Stomach (tissue), 9 donors: ENCODE data around the gene OR51L1. TPM values are rescaled to one million over a fixed set of nuclear protein-coding genes. Genes with fewer than 3 reads are reported as not detected.

Experiments used
- DNase-seq, 2 donors: peaks; one replicate each; pipeline versions ENCODE4 v3.0.0 to v3.0.0-alpha.2; 2013 to 2019
- H3K27ac ChIP-seq, 5 donors: fragments of 200-600 bp in 4 of 5; sonication (generic) in 4 of 5; one replicate each; pipeline ENCODE4 v1.5.1; 2013 to 2019; ENCODE audit warnings: mild to moderate bottlenecking in 1 of 5, moderate library complexity in 1 of 5
- H3K27me3 ChIP-seq, 3 donors: fragments of 200-600 bp; sonication (generic); one replicate each; pipeline ENCODE4 v1.5.1; 2017 to 2019; ENCODE audit warnings: mixed run types in 1 of 3
- H3K36me3 ChIP-seq, 4 donors: fragments of 200-600 bp; sonication (generic); 1 replicate in 3 of 4; 2 replicates in 1 of 4; pipeline ENCODE4 v1.5.1; 2016 to 2019
- H3K4me1 ChIP-seq, 4 donors: fragments of 200-600 bp; sonication (generic); one replicate each; pipeline ENCODE4 v1.5.1; 2016 to 2019
- H3K4me3 ChIP-seq, 4 donors: fragments of 200-600 bp; sonication (generic) in 3 of 4; one replicate each; pipeline ENCODE4 v1.5.1; 2016 to 2019; ENCODE audit warnings: mild to moderate bottlenecking in 1 of 4
- H3K9me3 ChIP-seq, 4 donors: fragments of 200-600 bp; sonication (generic); one replicate each; pipeline ENCODE4 v1.5.1; 2016 to 2019
- EP300 ChIP-seq: sonication (generic); formaldehyde crosslinking; IDR thresholded peaks from one replicate; pipeline ENCODE4 v1.6.1; 2017; ENCODE audit warnings: antibody characterized with exemption
- POLR2A ChIP-seq, 4 donors: fragments of 450-650 bp; IDR thresholded peaks; one replicate each; pipeline ENCODE4 v1.6.1; 2016; ENCODE audit warnings: antibody characterized with exemption in 4 of 4, control low read depth in 2 of 4, mild to moderate bottlenecking in 1 of 4, moderate library complexity in 1 of 4
- POLR2AphosphoS5 ChIP-seq, 3 donors: sonication (generic); formaldehyde crosslinking; IDR thresholded peaks; one replicate each; pipeline ENCODE4 v1.6.1; 2016; ENCODE audit warnings: antibody characterized with exemption in 3 of 3
- WGBS, 5 donors: extraction: QIAGEN DNeasy Blood & Tissue Kit in 3 of 5; methylation state at CpG; one replicate each; pipeline versions ENCODE4 v1.1.5 to v1.1.7; 2013 to 2018; 5-methylcytosine and 5-hydroxymethylcytosine counted together
- intact Hi-C: fragments of 100-400 bp; cut with DNase I; formaldehyde crosslinking; loops from one replicate; pipeline ENCODE4 v1.15.1; 2023; ENCODE audit warnings: low total_unique reads
- polyA plus RNA-seq, 3 donors: library from polyadenylated mRNA; stranded (reverse); fragments of 200-250 nt; gene quantifications; one replicate each; pipeline ENCODE4 v1.2.3, GENCODE V29; 2013
- total RNA-seq, 5 donors: library from RNA; depleted of rRNA; stranded (reverse); fragments of >200 nt; gene quantifications; one replicate each; pipeline versions ENCODE4 v1.1.0 to v1.2.3, GENCODE V29; 2014 to 2016
- TF ChIP-seq, protein P1 (sequence below), 7 experiments: fragments of 450-650 bp in 4 of 7; fragments of 200-600 bp in 3 of 7; sonication (generic) in 3 of 7; IDR thresholded peaks; one replicate each; pipeline ENCODE4 v1.5.1; 2016 to 2019; ENCODE audit warnings: antibody characterized with exemption in 7 of 7, control low read depth in 2 of 7, mild to moderate bottlenecking in 1 of 7
- donor health status: healthy with polysubstance abuse.
- donor health status: Bipolar disorder and iron deficiency.
- donor health status: healthy.

Gene OR51L1
- total and polyA plus RNA-seq, 8 donors, result not detected

DNA sequence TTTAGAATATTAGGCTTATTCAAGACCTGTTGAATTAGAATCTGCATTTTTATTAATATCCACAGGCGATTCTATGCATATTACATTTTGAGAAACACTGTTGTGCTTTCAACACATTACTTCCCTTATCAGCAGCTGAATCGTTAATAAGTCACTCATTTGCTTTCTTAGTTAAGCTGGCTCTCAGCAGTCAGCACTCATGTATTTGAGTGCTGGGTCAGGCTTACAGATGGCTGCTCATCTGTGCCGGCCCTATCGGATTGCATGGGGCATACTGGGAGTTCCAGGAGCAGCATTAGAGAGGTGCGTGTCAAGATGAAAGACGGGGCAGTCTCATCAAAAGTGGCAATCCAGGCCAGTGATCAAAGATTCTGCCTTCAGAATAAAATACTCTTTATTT lies 10.8 kb upstream of the OR51L1 start:
- Histone ChIP-seq H3K27me3 (no peaks in the 10 kb centered on the region), H3K9me3 (no peaks in the 10 kb centered on the region), H3K36me3 (no peaks in the 10 kb centered on the region), H3K27ac (no peak overlapping the region), H3K4me1 (peaks cover 0 to 14% (median 4%) of the 10 kb centered on the region in 4 donors), H3K4me3 (no peak overlapping the region)
- TF ChIP-seq, protein P1, sequence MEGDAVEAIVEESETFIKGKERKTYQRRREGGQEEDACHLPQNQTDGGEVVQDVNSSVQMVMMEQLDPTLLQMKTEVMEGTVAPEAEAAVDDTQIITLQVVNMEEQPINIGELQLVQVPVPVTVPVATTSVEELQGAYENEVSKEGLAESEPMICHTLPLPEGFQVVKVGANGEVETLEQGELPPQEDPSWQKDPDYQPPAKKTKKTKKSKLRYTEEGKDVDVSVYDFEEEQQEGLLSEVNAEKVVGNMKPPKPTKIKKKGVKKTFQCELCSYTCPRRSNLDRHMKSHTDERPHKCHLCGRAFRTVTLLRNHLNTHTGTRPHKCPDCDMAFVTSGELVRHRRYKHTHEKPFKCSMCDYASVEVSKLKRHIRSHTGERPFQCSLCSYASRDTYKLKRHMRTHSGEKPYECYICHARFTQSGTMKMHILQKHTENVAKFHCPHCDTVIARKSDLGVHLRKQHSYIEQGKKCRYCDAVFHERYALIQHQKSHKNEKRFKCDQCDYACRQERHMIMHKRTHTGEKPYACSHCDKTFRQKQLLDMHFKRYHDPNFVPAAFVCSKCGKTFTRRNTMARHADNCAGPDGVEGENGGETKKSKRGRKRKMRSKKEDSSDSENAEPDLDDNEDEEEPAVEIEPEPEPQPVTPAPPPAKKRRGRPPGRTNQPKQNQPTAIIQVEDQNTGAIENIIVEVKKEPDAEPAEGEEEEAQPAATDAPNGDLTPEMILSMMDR (IDR thresholded peaks at IDR 0.05), result no peak
- TF ChIP-seq EP300 (no peak), POLR2A (IDR thresholded peaks at IDR 0.05) (no peak), POLR2AphosphoS5 (IDR thresholded peaks at IDR 0.05) (no peak)
- DNase-seq, result peak in 1 of 2 donors; percentile 40
- 31 to 52% (median 44%) methylated on average over 6 of the region's 6 CpGs for WGBS, 5 donors
- intact Hi-C loops, result no loop called here

DNA sequence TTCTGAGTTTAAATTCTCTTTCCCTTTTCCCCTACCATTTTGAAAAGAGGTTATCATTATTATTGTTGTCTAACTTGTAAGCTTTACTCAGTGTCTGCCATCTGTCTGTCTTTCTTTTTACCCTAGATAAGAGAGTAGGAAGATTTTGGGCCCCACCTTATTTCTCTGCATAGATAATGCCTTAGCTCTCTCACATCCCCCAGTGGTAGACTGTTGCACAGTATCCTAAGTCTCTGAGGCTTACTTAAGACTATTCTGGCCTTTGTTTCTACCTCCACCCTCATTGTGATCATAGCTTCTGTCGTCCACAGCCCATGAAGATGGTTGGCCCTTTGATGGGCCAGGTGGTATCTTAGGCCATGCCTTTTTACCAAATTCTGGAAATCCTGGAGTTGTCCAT lies 3.6 kb upstream of the OR51L1 start:
- DNase-seq, result no peak
- intact Hi-C loops, result no loop called here
- Histone ChIP-seq H3K4me1 (no peaks in the 10 kb centered on the region), H3K9me3 (no peaks in the 10 kb centered on the region), H3K27ac (no peak overlapping the region), H3K4me3 (no peak overlapping the region), H3K27me3 (no peaks in the 10 kb centered on the region), H3K36me3 (no peaks in the 10 kb centered on the region)
- TF ChIP-seq POLR2A (IDR thresholded peaks at IDR 0.05), result no peak
- TF ChIP-seq EP300, result no peak
- TF ChIP-seq POLR2AphosphoS5 (IDR thresholded peaks at IDR 0.05), result no peak
- TF ChIP-seq, protein P1 (IDR thresholded peaks at IDR 0.05), result no peak
- 51 to 82% (median 75%) methylated on average over 1 of the region's 1 CpG for WGBS, 5 donors

DNA sequence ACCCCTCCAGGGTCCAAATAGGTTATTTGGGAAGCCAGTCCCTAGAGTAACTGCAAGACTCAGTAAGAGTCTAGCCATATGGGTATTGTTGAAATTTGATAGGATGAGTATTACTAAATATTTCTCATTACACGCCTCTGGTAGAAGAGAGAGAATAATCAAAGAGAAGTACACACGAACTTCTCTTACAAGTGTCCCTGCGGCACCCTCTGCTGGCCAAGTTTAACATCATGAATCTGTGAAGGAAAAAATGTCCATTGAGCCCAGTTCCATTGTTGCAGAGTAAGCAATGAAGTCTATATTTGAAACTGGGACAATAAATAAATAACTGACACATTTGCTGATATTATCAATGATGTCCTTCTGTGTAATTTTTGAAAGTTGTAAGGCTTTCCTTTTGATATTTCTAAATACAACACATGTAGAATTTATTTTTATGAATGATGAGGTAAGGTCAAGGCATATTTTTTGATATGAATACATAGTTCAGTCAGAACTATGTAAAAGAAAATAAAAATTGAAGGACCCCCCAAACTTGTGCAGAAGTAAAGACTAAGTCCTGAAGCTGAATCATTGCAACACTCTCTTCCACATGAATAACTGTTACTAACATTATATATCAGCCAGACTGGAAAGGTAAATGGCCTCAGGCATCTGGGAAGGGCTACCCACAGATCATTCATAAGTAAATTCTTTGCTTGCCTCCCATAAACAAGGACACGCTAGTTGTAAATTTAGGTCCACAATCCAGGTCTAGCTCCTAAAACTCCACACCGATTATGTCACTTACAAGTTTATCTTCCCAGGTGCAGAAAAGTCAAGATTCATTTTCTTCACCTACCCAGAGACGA lies 10.0 kb downstream of the OR51L1 start:
- H3K4me3 ChIP-seq, result no peak overlapping the region
- no peaks in the 10 kb centered on the region for H3K4me1 ChIP-seq
- no peaks in the 10 kb centered on the region for H3K27me3 ChIP-seq
- no peak overlapping the region for H3K27ac ChIP-seq
- no peaks in the 10 kb centered on the region for H3K9me3 ChIP-seq
- no peaks in the 10 kb centered on the region for H3K36me3 ChIP-seq
- no peak for TF ChIP-seq POLR2A (IDR thresholded peaks at IDR 0.05)
- TF ChIP-seq, protein P1 (IDR thresholded peaks at IDR 0.05), result peak in 5 of 7 experiments; percentile 21 to 53 (median 42)
- intact Hi-C loops, result loop anchor here (5.0 kb wide), 1 partner anchor 367 kb away; the partner anchor contains the start of gene OR51D1
- WGBS, 5 donors, result 38 to 44% (median 38%) methylated on average over 6 of the region's 6 CpGs
- peak; percentile 72 to 83 for DNase-seq

DNA sequence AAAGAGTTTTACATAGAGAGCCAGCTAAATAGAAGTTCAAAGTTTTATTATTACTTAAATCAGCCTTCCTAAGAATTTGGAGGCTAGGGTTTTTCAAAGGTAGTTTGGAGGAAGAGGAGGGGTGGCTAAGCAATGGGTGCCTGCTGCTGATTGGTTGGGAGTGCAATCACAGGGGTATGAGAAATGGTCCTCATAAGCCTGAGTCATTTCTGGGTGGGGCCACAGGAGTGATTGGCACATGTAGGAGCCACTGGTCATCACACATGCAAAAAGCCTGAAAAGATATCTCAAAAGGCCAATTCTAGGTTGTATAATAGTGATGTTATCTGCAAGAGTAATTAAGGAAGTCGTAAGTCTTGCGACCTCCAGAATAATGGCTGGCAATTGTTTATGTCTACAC lies 12.9 kb downstream of the OR51L1 start:
- TF ChIP-seq POLR2AphosphoS5 (IDR thresholded peaks at IDR 0.05) (no peak), EP300 (no peak), POLR2A (IDR thresholded peaks at IDR 0.05) (no peak)
- TF ChIP-seq, protein P1 (IDR thresholded peaks at IDR 0.05), result no peak
- WGBS, 5 donors, result 23 to 43% (median 35%) methylated on average over 2 of the region's 2 CpGs

More for the DNA sequence above, 12.9 kb downstream of the OR51L1 start:
- H3K4me1 ChIP-seq, result no peaks in the 10 kb centered on the region
- H3K9me3 ChIP-seq, result no peaks in the 10 kb centered on the region
- no peak for DNase-seq
- no peaks in the 10 kb centered on the region for H3K36me3 ChIP-seq
- no peak overlapping the region for H3K4me3 ChIP-seq
- intact Hi-C loops, result loop anchor here (5.0 kb wide), 1 partner anchor 370 kb away; the partner anchor contains the start of gene OR51D1
- no peaks in the 10 kb centered on the region for H3K27me3 ChIP-seq
- no peak overlapping the region for H3K27ac ChIP-seq
